ENCODE data around the gene CLASP1.
"Not testable (repeated sequence)": the region's sequence is repeated elsewhere in the genome, so short reads cannot be mapped to it uniquely, and the experiment has no call there.

Gene CLASP1

GRCh38 chr2:121446647-121447241 lies 202.5 kb downstream of the CLASP1 start:
- peak overlapping the region; percentile 33 for H3K27ac Mint-ChIP-seq
- ATAC-seq (ENCODE audit: low read depth), result no peak

DNA sequence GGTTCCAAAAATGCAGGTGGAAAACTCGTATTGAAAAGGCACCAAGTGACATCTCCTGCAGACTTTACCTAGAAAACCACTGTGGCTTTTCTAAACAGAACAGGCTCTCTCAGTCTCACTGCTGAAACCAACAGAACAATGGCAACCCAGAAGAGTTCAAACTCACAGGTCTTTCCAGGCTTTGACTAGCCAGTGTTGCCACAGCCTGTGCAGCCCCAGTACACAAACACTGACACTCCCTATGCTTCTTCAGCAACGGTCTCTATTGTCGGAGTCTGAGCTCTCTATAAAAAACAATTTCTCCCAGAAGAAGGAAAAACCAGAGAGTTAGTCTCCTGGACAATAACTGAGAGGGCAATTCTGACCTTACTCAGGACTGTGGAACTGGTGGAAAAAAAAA lies 206.4 kb downstream of the CLASP1 start:
- Mint-ChIP-seq H3K9me3 (no peaks in the 10 kb centered on the region), H3K36me3 (peaks cover 47% of the 10 kb centered on the region), H3K27me3 (no peaks in the 10 kb centered on the region), H3K4me1 (no peaks in the 10 kb centered on the region), H3K27ac (no peak overlapping the region), H3K4me3 (no peak overlapping the region)
- no peak for ATAC-seq (ENCODE audit: low read depth)
- no peak for DNase-seq (ENCODE audit: low spot score in 2 of 2)

More at GRCh38 chr2:121446647-121447241, 202.5 kb downstream of the CLASP1 start:
- Mint-ChIP-seq H3K9me3 (no peaks in the 10 kb centered on the region), H3K36me3 (peaks cover 51% of the 10 kb centered on the region), H3K27me3 (no peaks in the 10 kb centered on the region), H3K4me3 (no peak overlapping the region), H3K4me1 (no peaks in the 10 kb centered on the region)
- DNase-seq (ENCODE audit: low spot score in 2 of 2), result no peak

DNA sequence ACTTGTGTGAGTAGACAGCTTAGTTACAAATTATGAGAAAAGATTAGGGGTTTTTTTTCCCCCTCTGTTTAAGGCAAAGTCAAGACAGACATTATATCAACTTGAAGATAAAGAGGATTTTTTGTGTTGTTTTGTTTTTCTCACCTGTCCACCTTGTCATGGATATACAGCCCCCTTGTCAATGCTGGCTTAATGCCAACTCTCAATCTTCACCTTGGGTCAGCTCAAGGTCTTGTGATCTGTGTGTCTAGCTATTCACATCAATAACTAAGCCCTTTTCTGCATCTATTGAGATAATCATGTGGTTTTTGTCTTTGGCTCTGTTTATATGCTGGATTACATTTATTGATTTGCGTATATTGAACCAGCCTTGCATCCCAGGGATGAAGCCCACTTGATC lies 211.0 kb downstream of the CLASP1 start:
- H3K27ac Mint-ChIP-seq; H3K4me3 Mint-ChIP-seq; DNase-seq (ENCODE audit: low spot score in 2 of 2); H3K4me1 Mint-ChIP-seq; ATAC-seq (ENCODE audit: low read depth); H3K9me3 Mint-ChIP-seq; H3K27me3 Mint-ChIP-seq: not testable (repeated sequence)
- peaks cover 23% of the 10 kb centered on the region for H3K36me3 Mint-ChIP-seq

- H3K4me3 Mint-ChIP-seq, result no peak overlapping the region
- H3K36me3 Mint-ChIP-seq, result peaks cover 18% of the 10 kb centered on the region
- no peak for DNase-seq (ENCODE audit: low spot score in 2 of 2)
- no peak for ATAC-seq (ENCODE audit: low read depth)
- no peaks in the 10 kb centered on the region for H3K27me3 Mint-ChIP-seq
- H3K27ac Mint-ChIP-seq, result no peak overlapping the region
- H3K9me3 Mint-ChIP-seq, result no peaks in the 10 kb centered on the region
- no peaks in the 10 kb centered on the region for H3K4me1 Mint-ChIP-seq
Observed at GRCh38 chr2:121436918-121437317, 212.3 kb downstream of the CLASP1 start.

DNA sequence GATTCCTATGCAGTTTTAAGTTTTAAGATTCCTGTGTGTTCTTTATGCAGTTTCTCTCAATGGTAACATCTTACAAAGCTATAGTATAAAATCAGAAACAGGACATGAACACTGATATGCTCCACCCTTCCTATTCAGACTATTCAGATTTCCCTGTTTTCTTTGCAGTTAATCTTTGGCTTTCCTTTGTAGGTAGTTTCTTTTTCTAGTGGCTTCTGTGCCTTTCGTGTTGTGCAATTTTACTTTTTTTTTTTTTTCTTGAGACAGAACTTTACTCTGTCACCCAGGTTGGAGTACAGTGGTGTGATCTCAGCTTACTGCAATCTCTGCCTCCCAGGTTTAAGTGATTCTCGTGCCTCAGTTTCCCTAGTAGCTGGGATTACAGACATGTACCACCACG lies 213.5 kb downstream of the CLASP1 start:
- Mint-ChIP-seq H3K27me3 (no peaks in the 10 kb centered on the region), H3K36me3 (peaks cover 18% of the 10 kb centered on the region), H3K27ac (no peak overlapping the region), H3K9me3 (no peaks in the 10 kb centered on the region), H3K4me3 (no peak overlapping the region), H3K4me1 (no peaks in the 10 kb centered on the region)
- ATAC-seq (ENCODE audit: low read depth) (no peak), DNase-seq (ENCODE audit: low spot score in 2 of 2) (no peak)

- ATAC-seq (ENCODE audit: low read depth), result no peak
- Mint-ChIP-seq H3K4me3 (no peak overlapping the region), H3K9me3 (no peaks in the 10 kb centered on the region), H3K27ac (no peak overlapping the region), H3K27me3 (no peaks in the 10 kb centered on the region), H3K36me3 (peaks cover 23% of the 10 kb centered on the region), H3K4me1 (no peaks in the 10 kb centered on the region)
- no peak for DNase-seq (ENCODE audit: low spot score in 2 of 2)
Observed at GRCh38 chr2:121431214-121431613, 218.0 kb downstream of the CLASP1 start.

DNA sequence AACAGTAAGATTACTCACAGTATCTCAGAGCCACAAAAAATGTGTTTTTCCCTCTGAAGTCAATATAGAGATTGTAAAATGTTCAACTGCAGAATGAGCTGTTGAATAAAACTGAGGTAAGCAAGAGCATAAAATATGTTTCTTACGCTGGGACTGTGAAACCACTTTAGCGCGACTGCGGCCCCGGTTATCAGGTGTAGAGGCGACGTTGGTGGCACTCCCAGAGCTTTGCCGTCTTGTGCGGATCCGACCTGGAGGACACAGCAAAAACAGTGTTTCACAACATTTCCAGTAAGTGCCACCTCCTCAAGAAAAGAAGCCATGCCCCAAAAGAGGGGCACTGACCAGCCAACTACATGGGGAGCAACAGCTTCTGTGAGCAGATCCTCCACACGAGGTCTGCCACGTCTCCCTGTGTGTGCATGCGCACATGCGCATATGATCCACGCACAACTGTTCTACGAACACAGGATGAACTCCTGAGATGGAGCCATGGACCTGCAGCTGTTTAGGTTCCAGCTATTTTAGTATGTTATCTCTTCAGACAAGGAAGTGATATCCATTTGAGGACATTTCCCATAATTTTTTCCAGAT lies 219.2 kb downstream of the CLASP1 start:
- H3K36me3 Mint-ChIP-seq, result peaks cover 23% of the 10 kb centered on the region
- DNase-seq (ENCODE audit: low spot score in 2 of 2), result no peak
- H3K4me3 Mint-ChIP-seq, result no peak overlapping the region
- H3K27me3 Mint-ChIP-seq, result no peaks in the 10 kb centered on the region
- no peak overlapping the region for H3K27ac Mint-ChIP-seq
- H3K4me1 Mint-ChIP-seq, result no peaks in the 10 kb centered on the region
- ATAC-seq (ENCODE audit: low read depth), result no peak
- no peaks in the 10 kb centered on the region for H3K9me3 Mint-ChIP-seq

GRCh38 chr2:121429119-121429903 lies 220.0 kb downstream of the CLASP1 start:
- Mint-ChIP-seq H3K36me3 (peaks cover 27% of the 10 kb centered on the region), H3K9me3 (no peaks in the 10 kb centered on the region), H3K4me1 (no peaks in the 10 kb centered on the region), H3K4me3 (no peak overlapping the region), H3K27me3 (no peaks in the 10 kb centered on the region), H3K27ac (peak overlapping the region; percentile 60)
- no peak for DNase-seq (ENCODE audit: low spot score in 2 of 2)
- ATAC-seq (ENCODE audit: low read depth), result no peak

DNA sequence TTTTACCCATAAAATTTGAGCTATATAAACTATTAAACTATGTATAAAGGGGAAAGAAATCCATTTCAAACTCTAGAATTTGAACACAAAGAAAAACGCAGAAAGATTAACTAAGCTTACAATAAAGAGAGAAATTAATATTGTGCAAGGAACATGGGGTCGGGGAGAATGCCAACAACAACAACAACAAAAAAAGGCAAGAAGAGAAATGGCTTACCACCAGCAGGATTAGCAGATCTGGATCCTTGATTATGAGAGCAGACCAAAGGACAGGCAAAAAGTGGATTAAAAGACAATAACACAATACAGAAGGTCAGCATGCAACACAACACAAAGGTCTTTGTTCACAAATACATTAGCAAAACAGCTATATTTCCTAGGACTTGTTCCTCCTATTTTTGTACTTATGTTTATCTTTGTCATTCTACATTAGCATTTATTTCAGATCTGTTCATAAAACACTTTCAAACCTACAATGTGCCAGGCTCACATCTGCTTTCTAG lies 222.0 kb downstream of the CLASP1 start:
- H3K4me3 Mint-ChIP-seq, result no peak overlapping the region
- H3K4me1 Mint-ChIP-seq, result no peaks in the 10 kb centered on the region
- DNase-seq (ENCODE audit: low spot score in 2 of 2), result no peak
- H3K9me3 Mint-ChIP-seq, result no peaks in the 10 kb centered on the region
- H3K36me3 Mint-ChIP-seq, result peaks cover 32% of the 10 kb centered on the region
- no peak for ATAC-seq (ENCODE audit: low read depth)
- no peaks in the 10 kb centered on the region for H3K27me3 Mint-ChIP-seq
- H3K27ac Mint-ChIP-seq, result no peak overlapping the region

DNA sequence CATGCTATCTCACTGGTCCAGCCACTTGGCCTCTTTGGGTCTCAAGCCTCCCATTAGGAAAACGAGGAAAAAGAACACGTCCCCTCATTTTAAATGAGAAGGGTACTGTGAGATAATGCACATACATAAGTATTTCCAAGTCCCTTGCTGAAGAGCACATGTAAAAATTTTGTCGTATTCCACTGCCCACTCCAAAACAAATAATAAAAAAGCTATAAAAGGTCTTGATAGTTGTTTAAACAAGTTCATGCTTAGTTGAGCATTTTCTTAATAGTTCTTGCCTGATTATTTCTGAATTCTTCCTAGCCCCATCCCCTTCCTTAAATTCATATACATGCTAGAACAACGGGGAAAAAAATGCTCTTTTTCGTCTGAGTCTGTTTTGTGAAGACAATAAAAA lies 228.8 kb downstream of the CLASP1 start:
- no peak overlapping the region for H3K27ac Mint-ChIP-seq
- no peak for ATAC-seq (ENCODE audit: low read depth)
- no peak overlapping the region for H3K4me3 Mint-ChIP-seq
- H3K4me1 Mint-ChIP-seq, result no peaks in the 10 kb centered on the region
- DNase-seq (ENCODE audit: low spot score in 2 of 2), result no peak
- no peaks in the 10 kb centered on the region for H3K9me3 Mint-ChIP-seq
- H3K27me3 Mint-ChIP-seq, result no peaks in the 10 kb centered on the region
- peaks cover 19% of the 10 kb centered on the region for H3K36me3 Mint-ChIP-seq

- Mint-ChIP-seq H3K4me3 (no peak overlapping the region), H3K27me3 (no peaks in the 10 kb centered on the region), H3K27ac (no peak overlapping the region), H3K4me1 (no peaks in the 10 kb centered on the region), H3K36me3 (peaks cover 18% of the 10 kb centered on the region), H3K9me3 (no peaks in the 10 kb centered on the region)
- DNase-seq (ENCODE audit: low spot score in 2 of 2) (no peak), ATAC-seq (ENCODE audit: low read depth) (no peak)
Observed at GRCh38 chr2:121419081-121419699, 230.1 kb downstream of the CLASP1 start.

GRCh38 chr2:121418494-121419058 lies 230.7 kb downstream of the CLASP1 start:
- H3K4me1 Mint-ChIP-seq, result no peaks in the 10 kb centered on the region
- no peak overlapping the region for H3K4me3 Mint-ChIP-seq
- H3K27me3 Mint-ChIP-seq, result no peaks in the 10 kb centered on the region
- no peaks in the 10 kb centered on the region for H3K9me3 Mint-ChIP-seq
- no peak overlapping the region for H3K27ac Mint-ChIP-seq
- no peak for DNase-seq (ENCODE audit: low spot score in 2 of 2)
- ATAC-seq (ENCODE audit: low read depth), result no peak
- peaks cover 13% of the 10 kb centered on the region for H3K36me3 Mint-ChIP-seq

DNA sequence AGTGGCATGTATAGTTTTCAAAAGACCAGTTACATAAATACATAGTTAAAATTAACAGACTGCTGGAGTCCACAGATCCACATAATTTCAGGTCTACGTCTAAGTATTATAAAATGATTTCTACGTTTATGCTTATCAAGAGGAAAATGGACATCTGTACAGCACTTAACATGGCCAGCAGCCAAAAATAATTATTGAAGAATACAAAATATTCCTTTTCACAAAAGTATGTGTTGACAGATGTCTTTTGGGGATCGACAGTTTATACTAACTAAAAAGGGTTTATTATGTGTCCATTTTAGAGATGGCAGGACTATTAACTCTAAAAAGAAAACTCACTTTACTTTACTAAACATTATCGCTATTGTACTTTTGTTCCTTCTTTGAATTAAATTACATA lies 231.4 kb downstream of the CLASP1 start:
- Mint-ChIP-seq H3K36me3 (peaks cover 13% of the 10 kb centered on the region), H3K4me3 (no peak overlapping the region), H3K4me1 (no peaks in the 10 kb centered on the region), H3K27ac (no peak overlapping the region), H3K9me3 (no peaks in the 10 kb centered on the region), H3K27me3 (no peaks in the 10 kb centered on the region)
- DNase-seq (ENCODE audit: low spot score in 2 of 2) (no peak), ATAC-seq (ENCODE audit: low read depth) (no peak)

- Mint-ChIP-seq H3K36me3 (peaks cover 15% of the 10 kb centered on the region), H3K9me3 (no peaks in the 10 kb centered on the region), H3K27ac (no peak overlapping the region), H3K4me1 (no peaks in the 10 kb centered on the region), H3K27me3 (no peaks in the 10 kb centered on the region), H3K4me3 (no peak overlapping the region)
- DNase-seq (ENCODE audit: low spot score in 2 of 2) (no peak), ATAC-seq (ENCODE audit: low read depth) (no peak)
Observed at GRCh38 chr2:121415727-121416126, 233.5 kb downstream of the CLASP1 start.
